GM19438 (cell line): ENCODE measurements around the gene IL12B.

Experiments
- ATAC-seq: cut with Tn5 transposase; IDR thresholded peaks from one replicate; pipeline ENCODE4 v1.9.1; 2021; ENCODE audit warnings: low read depth; ENCODE audit not compliant: unreplicated experiment

The IL12B gene

GRCh38 chr5:159336586-159336985 is 6.3 kb upstream of the IL12B start:
- no peak for ATAC-seq

- ATAC-seq, result no peak
Measured at GRCh38 chr5:159333545-159333925, 3.2 kb upstream of the IL12B start.

GRCh38 chr5:159332800-159333544 is 2.7 kb upstream of the IL12B start:
- ATAC-seq, result no peak

GRCh38 chr5:159331093-159331973 is 1.0 kb upstream of the IL12B start:
- peak; percentile 73 for ATAC-seq

- no peak for ATAC-seq
Measured at GRCh38 chr5:159324986-159325385, 5.3 kb downstream of the IL12B start.

- no peak for ATAC-seq
Measured at GRCh38 chr5:159324102-159324755, 6.1 kb downstream of the IL12B start.

- no peak for ATAC-seq
Measured at GRCh38 chr5:159322180-159322579, 8.1 kb downstream of the IL12B start.

- ATAC-seq, result no peak
Measured at GRCh38 chr5:159319832-159320231, 10.5 kb downstream of the IL12B start.

GRCh38 chr5:159319363-159319762 is 10.9 kb downstream of the IL12B start:
- no peak for ATAC-seq

- no peak for ATAC-seq
Measured at GRCh38 chr5:159318448-159318847, 11.8 kb downstream of the IL12B start.

GRCh38 chr5:159317849-159318248 is 12.4 kb downstream of the IL12B start:
- ATAC-seq, result no peak

- ATAC-seq, result no peak
Measured at GRCh38 chr5:159316519-159317383, 13.5 kb downstream of the IL12B start.

- no peak for ATAC-seq
Measured at GRCh38 chr5:159313197-159313596, 17.1 kb downstream of the IL12B start.

GRCh38 chr5:159311063-159311462 is 19.2 kb downstream of the IL12B start:
- no peak for ATAC-seq

GRCh38 chr5:159310511-159310910 is 19.8 kb downstream of the IL12B start:
- no peak for ATAC-seq

GRCh38 chr5:159309689-159310433 is 20.4 kb downstream of the IL12B start:
- no peak for ATAC-seq

- ATAC-seq, result no peak
Measured at GRCh38 chr5:159304961-159305595, 25.2 kb downstream of the IL12B start.

- ATAC-seq, result no peak
Measured at GRCh38 chr5:159303286-159303685, 27.0 kb downstream of the IL12B start.
